Fibroblast of peridontal ligament (primary cell): ENCODE measurements around the gene EPS8L2.
"Not testable (repeated sequence)": the region's sequence is repeated elsewhere in the genome, so short reads cannot be mapped to it uniquely, and the experiment has no call there.

ENCODE experiments used
- DNase-seq: peaks from one replicate; pipeline ENCODE4 v3.0.0-alpha.2; 2010; ENCODE audit errors: extremely low read depth

Gene EPS8L2

GRCh38 chr11:690244-690643 is 15.8 kb upstream of the EPS8L2 start:
- not testable (repeated sequence) for DNase-seq

- no peak for DNase-seq
Observed at GRCh38 chr11:690738-691633, 15.0 kb upstream of the EPS8L2 start.

- DNase-seq: no peak
Observed at GRCh38 chr11:691710-692590, 14.1 kb upstream of the EPS8L2 start.

- peak; percentile 36 for DNase-seq
Observed at GRCh38 chr11:692824-693414, 13.1 kb upstream of the EPS8L2 start.

- DNase-seq: peak; percentile 48
Observed at GRCh38 chr11:693415-693831, 12.6 kb upstream of the EPS8L2 start.

GRCh38 chr11:693887-694562 is 12.0 kb upstream of the EPS8L2 start:
- DNase-seq: no peak

GRCh38 chr11:694563-695287 is 11.3 kb upstream of the EPS8L2 start, which contains the start of gene DEAF1:
Gene DEAF1, minus strand, starts transcription at chr11:695222. Its CDS starts 175 bp downstream, at chr11:695047.
- DNase-seq: peak; percentile 96

DNA sequence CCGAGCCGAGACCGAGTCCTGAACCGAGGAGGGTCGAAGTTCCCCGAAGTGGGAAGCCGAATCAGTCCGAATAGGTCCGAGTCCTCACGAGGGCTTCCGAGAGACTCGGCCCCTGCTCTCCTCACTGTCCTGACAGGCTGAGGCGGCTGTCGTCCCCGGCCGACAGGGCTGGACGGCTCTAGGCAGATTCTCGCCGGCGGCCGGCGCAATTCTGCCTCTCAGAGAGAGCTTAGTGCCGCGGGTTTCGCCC is 10.8 kb upstream of the EPS8L2 start:
- DNase-seq: no peak

- peak; percentile 96 for DNase-seq
Observed at GRCh38 chr11:695538-696248, 10.3 kb upstream of the EPS8L2 start, which contains the start of gene TMEM80. Gene TMEM80, plus strand, starts transcription at chr11:695816. Its CDS starts 12 bp downstream, at chr11:695828.

- DNase-seq: peak; percentile 91
Observed at GRCh38 chr11:696955-697491, 9.0 kb upstream of the EPS8L2 start.

- DNase-seq: peak; percentile 7
Observed at GRCh38 chr11:697811-698311, 8.2 kb upstream of the EPS8L2 start.

GRCh38 chr11:698493-699115 is 7.4 kb upstream of the EPS8L2 start:
- DNase-seq: no peak

DNA sequence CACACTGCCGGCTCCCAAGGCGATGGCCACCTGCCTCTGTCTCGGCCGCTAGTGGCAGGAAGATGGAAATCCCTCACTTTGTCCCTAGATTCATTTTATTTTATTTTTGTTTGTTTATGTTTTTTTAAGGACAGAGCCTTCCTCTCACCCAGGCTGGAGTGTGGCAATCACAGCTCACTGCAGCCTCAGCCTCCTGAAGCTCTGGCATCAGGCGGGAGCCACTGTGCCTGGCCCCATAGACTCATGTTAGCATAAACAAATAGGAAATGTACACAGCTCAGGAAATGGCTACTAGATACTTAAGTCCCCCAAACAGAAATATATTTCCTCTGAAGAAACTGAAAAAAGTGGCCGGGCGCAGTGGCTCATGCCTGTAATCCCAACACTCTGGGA is 6.9 kb upstream of the EPS8L2 start:
- no peak for DNase-seq

DNA sequence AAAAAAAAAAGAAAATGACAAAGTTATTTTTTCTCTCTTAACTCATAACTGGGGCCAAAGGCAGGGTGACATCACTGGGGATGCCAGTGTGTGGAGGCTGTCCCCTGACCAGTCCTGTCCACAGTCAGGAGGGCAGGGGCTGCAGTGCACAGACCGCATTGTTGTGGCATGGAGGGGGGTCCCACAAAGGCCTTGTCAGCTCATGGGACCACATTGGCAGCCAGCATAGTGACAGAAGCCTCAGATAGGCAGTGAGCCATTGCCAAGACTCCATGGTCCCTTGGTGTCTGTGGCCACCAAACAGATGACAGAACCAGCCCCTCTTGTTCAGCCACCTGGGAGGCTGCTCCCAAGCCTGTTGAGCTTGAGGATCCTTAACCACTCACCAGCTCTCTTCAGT is 6.3 kb upstream of the EPS8L2 start:
- DNase-seq: no peak

GRCh38 chr11:701741-702461 is 4.1 kb upstream of the EPS8L2 start:
- no peak for DNase-seq

- no peak for DNase-seq
Observed at GRCh38 chr11:702462-703461, 3.3 kb upstream of the EPS8L2 start.

- DNase-seq: no peak
Observed at GRCh38 chr11:703506-703905, 2.5 kb upstream of the EPS8L2 start.
